ENCODE results near the gene PSMB5.

PSMB5 gene

DNA sequence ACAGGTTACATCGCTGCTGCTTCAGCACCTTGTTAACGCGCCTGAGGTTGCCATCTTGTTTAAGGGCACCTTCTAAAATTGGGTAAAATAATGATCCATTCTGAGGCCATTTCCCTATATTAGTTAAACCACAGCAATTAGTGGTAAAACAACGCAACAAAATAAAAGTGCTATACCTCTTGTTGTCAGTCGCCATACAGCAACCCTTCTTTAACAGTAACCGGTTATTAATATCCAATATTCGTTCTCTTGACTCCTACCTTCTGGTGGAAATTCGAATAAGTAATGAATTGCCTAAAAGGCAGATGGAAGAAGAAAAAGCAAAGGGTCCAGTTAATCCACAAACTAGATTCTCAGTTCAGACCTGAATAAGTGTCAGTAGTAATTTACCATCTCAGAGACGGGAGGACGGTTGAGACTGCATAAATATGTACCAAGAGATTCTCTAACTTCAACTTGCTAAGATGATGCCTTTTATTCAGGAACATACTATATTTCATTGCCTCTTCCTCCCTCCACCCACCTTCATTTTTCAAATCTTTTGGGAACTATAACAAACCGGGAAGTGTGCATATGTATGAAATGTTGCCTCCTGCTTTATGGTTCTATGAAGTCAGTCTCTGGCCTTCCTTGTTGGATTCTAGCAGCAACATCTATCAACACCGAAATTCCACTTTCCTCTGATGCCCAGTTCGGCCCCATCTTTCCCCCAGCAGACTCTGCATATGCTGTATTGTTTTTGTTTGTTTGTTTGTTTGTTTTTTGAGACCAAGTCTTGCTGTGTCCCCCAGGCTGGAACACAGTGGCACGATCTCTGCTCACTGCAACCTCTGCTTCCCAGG lies 824 bp upstream of the PSMB5 start (continued):
- TF ChIP-seq PRDM2 (tag by site-specific recombination; IDR thresholded peaks at IDR 0.05; ENCODE audit: borderline replicate concordance) (no peak), PBX3 (CRISPR knock-in tag; IDR thresholded peaks at IDR 0.05) (no peak), REST (tag by site-specific recombination; IDR thresholded peaks at IDR 0.05) (peak; percentile 40; the same call in 1 of the 2 replicates), ZSCAN23 (tag by site-specific recombination; IDR thresholded peaks at IDR 0.05) (no peak), ZFP69B (tag by site-specific recombination; IDR thresholded peaks at IDR 0.05) (no peak), KLF7 (tag by site-specific recombination; IDR thresholded peaks at IDR 0.05; ENCODE audit: borderline replicate concordance) (no peak), ZNF174 (tag by site-specific recombination; IDR thresholded peaks at IDR 0.05) (no peak), ZNF701 (tag by site-specific recombination; IDR thresholded peaks at IDR 0.05) (no peak), ZNF157 (tag by site-specific recombination; IDR thresholded peaks at IDR 0.05) (no peak)
- TF ChIP-seq, protein P1, sequence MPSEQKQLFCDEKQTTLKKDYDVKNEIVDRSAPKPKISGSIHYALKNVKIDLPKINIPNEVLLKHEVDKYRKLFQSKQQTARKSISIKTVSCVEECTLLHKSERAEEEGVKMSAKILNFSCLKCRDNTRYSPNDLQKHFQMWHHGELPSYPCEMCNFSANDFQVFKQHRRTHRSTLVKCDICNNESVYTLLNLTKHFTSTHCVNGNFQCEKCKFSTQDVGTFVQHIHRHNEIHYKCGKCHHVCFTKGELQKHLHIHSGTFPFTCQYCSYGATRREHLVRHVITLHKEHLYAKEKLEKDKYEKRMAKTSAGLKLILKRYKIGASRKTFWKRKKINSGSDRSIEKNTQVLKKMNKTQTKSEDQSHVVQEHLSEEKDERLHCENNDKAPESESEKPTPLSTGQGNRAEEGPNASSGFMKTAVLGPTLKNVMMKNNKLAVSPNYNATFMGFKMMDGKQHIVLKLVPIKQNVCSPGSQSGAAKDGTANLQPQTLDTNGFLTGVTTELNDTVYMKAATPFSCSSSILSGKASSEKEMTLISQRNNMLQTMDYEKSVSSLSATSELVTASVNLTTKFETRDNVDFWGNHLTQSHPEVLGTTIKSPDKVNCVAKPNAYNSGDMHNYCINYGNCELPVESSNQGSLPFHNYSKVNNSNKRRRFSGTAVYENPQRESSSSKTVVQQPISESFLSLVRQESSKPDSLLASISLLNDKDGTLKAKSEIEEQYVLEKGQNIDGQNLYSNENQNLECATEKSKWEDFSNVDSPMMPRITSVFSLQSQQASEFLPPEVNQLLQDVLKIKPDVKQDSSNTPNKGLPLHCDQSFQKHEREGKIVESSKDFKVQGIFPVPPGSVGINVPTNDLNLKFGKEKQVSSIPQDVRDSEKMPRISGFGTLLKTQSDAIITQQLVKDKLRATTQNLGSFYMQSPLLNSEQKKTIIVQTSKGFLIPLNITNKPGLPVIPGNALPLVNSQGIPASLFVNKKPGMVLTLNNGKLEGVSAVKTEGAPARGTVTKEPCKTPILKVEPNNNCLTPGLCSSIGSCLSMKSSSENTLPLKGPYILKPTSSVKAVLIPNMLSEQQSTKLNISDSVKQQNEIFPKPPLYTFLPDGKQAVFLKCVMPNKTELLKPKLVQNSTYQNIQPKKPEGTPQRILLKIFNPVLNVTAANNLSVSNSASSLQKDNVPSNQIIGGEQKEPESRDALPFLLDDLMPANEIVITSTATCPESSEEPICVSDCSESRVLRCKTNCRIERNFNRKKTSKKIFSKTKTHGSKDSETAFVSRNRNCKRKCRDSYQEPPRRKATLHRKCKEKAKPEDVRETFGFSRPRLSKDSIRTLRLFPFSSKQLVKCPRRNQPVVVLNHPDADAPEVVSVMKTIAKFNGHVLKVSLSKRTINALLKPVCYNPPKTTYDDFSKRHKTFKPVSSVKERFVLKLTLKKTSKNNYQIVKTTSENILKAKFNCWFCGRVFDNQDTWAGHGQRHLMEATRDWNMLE (tag by site-specific recombination; conservative IDR thresholded peaks at IDR 0.05; ENCODE audit: low read depth) = peak; percentile 17; the same call in 1 of the 2 replicates
- TF ChIP-seq, protein P2, sequence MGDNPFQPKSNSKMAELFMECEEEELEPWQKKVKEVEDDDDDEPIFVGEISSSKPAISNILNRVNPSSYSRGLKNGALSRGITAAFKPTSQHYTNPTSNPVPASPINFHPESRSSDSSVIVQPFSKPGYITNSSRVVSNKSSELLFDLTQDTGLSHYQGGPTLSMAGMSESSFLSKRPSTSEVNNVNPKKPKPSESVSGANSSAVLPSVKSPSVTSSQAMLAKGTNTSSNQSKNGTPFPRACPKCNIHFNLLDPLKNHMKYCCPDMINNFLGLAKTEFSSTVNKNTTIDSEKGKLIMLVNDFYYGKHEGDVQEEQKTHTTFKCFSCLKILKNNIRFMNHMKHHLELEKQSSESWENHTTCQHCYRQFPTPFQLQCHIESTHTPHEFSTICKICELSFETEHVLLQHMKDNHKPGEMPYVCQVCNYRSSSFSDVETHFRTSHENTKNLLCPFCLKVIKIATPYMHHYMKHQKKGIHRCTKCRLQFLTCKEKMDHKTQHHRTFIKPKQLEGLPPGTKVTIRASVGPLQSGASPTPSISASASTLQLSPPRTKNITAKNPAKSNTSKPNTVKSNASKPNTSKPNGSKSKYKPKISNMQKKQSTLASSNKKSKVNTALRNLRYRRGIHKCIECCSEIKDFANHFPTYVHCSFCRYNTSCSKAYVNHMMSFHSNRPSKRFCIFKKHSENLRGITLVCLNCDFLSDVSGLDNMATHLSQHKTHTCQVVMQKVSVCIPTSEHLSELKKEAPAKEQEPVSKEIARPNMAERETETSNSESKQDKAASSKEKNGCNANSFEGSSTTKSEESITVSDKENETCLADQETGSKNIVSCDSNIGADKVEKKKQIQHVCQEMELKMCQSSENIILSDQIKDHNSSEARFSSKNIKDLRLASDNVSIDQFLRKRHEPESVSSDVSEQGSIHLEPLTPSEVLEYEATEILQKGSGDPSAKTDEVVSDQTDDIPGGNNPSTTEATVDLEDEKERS (tag by site-specific recombination; IDR thresholded peaks at IDR 0.05) = no peak
- TF ChIP-seq, protein P3, sequence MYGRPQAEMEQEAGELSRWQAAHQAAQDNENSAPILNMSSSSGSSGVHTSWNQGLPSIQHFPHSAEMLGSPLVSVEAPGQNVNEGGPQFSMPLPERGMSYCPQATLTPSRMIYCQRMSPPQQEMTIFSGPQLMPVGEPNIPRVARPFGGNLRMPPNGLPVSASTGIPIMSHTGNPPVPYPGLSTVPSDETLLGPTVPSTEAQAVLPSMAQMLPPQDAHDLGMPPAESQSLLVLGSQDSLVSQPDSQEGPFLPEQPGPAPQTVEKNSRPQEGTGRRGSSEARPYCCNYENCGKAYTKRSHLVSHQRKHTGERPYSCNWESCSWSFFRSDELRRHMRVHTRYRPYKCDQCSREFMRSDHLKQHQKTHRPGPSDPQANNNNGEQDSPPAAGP (tag by site-specific recombination; IDR thresholded peaks at IDR 0.05) = no peak; the same call in 1 of the 2 replicates
- TF ChIP-seq, protein P4, sequence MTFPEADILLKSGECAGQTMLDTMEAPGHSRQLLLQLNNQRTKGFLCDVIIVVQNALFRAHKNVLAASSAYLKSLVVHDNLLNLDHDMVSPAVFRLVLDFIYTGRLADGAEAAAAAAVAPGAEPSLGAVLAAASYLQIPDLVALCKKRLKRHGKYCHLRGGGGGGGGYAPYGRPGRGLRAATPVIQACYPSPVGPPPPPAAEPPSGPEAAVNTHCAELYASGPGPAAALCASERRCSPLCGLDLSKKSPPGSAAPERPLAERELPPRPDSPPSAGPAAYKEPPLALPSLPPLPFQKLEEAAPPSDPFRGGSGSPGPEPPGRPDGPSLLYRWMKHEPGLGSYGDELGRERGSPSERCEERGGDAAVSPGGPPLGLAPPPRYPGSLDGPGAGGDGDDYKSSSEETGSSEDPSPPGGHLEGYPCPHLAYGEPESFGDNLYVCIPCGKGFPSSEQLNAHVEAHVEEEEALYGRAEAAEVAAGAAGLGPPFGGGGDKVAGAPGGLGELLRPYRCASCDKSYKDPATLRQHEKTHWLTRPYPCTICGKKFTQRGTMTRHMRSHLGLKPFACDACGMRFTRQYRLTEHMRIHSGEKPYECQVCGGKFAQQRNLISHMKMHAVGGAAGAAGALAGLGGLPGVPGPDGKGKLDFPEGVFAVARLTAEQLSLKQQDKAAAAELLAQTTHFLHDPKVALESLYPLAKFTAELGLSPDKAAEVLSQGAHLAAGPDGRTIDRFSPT (tag by site-specific recombination; IDR thresholded peaks at IDR 0.05) = no peak

Data from HEK293 (cell line).